HepG2 (cell line): ENCODE data around the gene C9orf50. TPM values are rescaled to one million over a fixed set of nuclear protein-coding genes. Genes with fewer than 3 reads are reported as not detected.

Experiments used
- CEBPG ChIP-seq: IDR thresholded peaks from 2 replicates; pipeline ENCODE4 v1.6.1; 2016
- KAT8 ChIP-seq: IDR thresholded peaks from 2 replicates; pipeline ENCODE4 v1.6.1; 2016; ENCODE audit warnings: missing genetic modification reagents, missing compliant biosample characterization
- NFKBIZ ChIP-seq: IDR thresholded peaks from 2 replicates; pipeline ENCODE4 v1.6.1; 2018; ENCODE audit warnings: missing genetic modification reagents, missing compliant biosample characterization
- SMYD3 ChIP-seq: sonication (generic); formaldehyde crosslinking; IDR thresholded peaks from 2 replicates; pipeline ENCODE4 v1.8.1; 2023; ENCODE audit warnings: mild to moderate bottlenecking, missing genetic modification reagents
- ZFP1 ChIP-seq: IDR thresholded peaks from 2 replicates; pipeline ENCODE4 v1.6.1; 2016
- ZFP82 ChIP-seq: sonication (generic); formaldehyde crosslinking; IDR thresholded peaks from 2 replicates; pipeline ENCODE4 v1.5.1; 2020; ENCODE audit warnings: mild to moderate bottlenecking, missing genetic modification reagents, borderline replicate concordance
- ZNF572 ChIP-seq: sonication (generic); formaldehyde crosslinking; IDR thresholded peaks from 2 replicates; pipeline ENCODE4 v1.5.1; 2020; ENCODE audit warnings: mild to moderate bottlenecking, missing genetic modification reagents
- ZNF720 ChIP-seq: sonication (generic); formaldehyde crosslinking; IDR thresholded peaks from 2 replicates; pipeline ENCODE4 v1.4.0; 2020; ENCODE audit warnings: missing genetic modification reagents
- ZSCAN30 ChIP-seq: sonication (generic); formaldehyde crosslinking; IDR thresholded peaks from 2 replicates; pipeline ENCODE4 v1.5.0; 2020; ENCODE audit warnings: mild to moderate bottlenecking, missing genetic modification reagents
- ZSCAN31 ChIP-seq: sonication (generic); formaldehyde crosslinking; IDR thresholded peaks from 2 replicates; pipeline ENCODE4 v1.5.0; 2020; ENCODE audit warnings: low read depth, mild to moderate bottlenecking, missing genetic modification reagents
- polyA plus RNA-seq, 8 experiments: library from polyadenylated mRNA; depleted of rRNA in 3 of 8; stranded (reverse) in 7 of 8; unstranded in 1 of 8; fragments of >200 nt; fragmentation: Illumina TruSeq in 4 of 8; extraction: Trizol in 4 of 8; gene quantifications; 2 replicates each; pipeline versions ENCODE4 v1.2.1 to v1.2.3, GENCODE V29; 2011 to 2016; ENCODE audit warnings: low read depth in 4 of 8, missing spikeins in 1 of 8, mixed read lengths in 1 of 8; ENCODE audit not compliant: insufficient read depth in 1 of 8
- total RNA-seq, 5 experiments: library from RNA; depleted of rRNA; stranded (reverse); fragments of >200 nt; fragmentation: Illumina TruSeq; extraction: Trizol; gene quantifications; 2 replicates each; pipeline ENCODE4 v1.2.3, GENCODE V29; 2016; ENCODE audit warnings: low read depth in 1 of 5
- TF ChIP-seq, protein P1 (sequence below): sonication (generic); formaldehyde crosslinking; IDR thresholded peaks from 2 replicates; pipeline ENCODE4 v1.5.1; 2020; ENCODE audit warnings: missing genetic modification reagents, mild to moderate bottlenecking, borderline replicate concordance
- TF ChIP-seq, protein P2 (sequence below), 2 experiments: sonication (generic) in 1 of 2; formaldehyde crosslinking in 1 of 2; IDR thresholded peaks; 2 replicates each; pipeline versions ENCODE4 v1.4.0 to v1.6.1; 2018 to 2020; ENCODE audit warnings: missing genetic modification reagents in 2 of 2, borderline replicate concordance in 1 of 2, low read depth in 1 of 2, mild to moderate bottlenecking in 1 of 2, missing biosample characterization in 1 of 2
- TF ChIP-seq, protein P3 (sequence below): IDR thresholded peaks from 2 replicates; pipeline ENCODE4 v1.6.1; 2016; ENCODE audit warnings: mild to moderate bottlenecking
- TF ChIP-seq, protein P4 (sequence below): sonication (generic); formaldehyde crosslinking; IDR thresholded peaks from 2 replicates; pipeline ENCODE4 v1.5.0; 2020; ENCODE audit warnings: mild to moderate bottlenecking, missing genetic modification reagents, borderline replicate concordance

Gene C9orf50
- total and polyA plus RNA-seq, 2 of the 13 experiments (the other 11 are each of a cell fraction or from before 2014, with no cell fraction given), result not detected

DNA sequence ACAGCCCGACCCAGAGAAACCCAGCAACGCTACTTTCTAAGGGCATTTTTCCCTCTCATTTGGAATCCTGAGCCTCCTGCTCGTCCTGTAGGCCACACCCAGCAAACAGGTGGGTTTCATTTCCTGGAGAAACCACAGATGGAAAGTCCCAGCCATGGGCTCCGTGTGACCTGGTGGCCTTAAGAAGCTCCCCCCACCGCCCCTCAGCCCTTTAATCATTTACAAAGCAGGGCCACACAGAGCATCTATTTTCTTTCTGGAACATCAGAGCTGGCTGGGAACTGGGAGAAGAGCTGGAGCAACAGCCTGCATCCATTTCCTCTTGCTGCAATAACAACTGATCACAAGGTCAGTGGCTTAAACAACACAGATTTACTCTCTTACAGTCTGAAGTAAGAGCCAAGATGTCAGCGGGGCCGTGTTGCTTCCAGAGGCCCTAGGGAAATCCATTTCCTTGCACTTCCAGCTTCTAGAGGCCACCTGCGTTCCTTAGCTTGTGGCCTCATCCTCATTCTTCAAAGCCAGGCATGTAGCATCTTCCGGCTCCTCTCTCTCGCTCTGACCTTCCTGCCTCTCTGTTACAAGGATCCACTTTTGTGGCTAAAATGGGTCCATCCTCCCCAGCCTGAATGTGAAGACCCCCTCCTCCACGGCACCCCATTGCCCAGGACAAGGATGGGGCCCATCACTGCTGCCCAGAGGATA is 40.5 kb downstream of the C9orf50 start (continued):
- TF ChIP-seq, protein P1, sequence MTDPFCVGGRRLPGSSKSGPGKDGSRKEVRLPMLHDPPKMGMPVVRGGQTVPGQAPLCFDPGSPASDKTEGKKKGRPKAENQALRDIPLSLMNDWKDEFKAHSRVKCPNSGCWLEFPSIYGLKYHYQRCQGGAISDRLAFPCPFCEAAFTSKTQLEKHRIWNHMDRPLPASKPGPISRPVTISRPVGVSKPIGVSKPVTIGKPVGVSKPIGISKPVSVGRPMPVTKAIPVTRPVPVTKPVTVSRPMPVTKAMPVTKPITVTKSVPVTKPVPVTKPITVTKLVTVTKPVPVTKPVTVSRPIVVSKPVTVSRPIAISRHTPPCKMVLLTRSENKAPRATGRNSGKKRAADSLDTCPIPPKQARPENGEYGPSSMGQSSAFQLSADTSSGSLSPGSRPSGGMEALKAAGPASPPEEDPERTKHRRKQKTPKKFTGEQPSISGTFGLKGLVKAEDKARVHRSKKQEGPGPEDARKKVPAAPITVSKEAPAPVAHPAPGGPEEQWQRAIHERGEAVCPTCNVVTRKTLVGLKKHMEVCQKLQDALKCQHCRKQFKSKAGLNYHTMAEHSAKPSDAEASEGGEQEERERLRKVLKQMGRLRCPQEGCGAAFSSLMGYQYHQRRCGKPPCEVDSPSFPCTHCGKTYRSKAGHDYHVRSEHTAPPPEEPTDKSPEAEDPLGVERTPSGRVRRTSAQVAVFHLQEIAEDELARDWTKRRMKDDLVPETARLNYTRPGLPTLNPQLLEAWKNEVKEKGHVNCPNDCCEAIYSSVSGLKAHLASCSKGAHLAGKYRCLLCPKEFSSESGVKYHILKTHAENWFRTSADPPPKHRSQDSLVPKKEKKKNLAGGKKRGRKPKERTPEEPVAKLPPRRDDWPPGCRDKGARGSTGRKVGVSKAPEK, result no peak
- TF ChIP-seq ZNF572 (CRISPR knock-in tag) (0 out of 2 replicates have a peak, but pooled peaks have one; percentile 42), ZNF720 (CRISPR knock-in tag) (0 out of 2 replicates have a peak, but pooled peaks have one; percentile 23), NFKBIZ (CRISPR knock-in tag) (peak; percentile 40; the same call in 1 of the 2 replicates), CEBPG (peak; percentile 79), ZFP82 (CRISPR knock-in tag) (no peak), SMYD3 (CRISPR knock-in tag) (0 out of 2 replicates have a peak, but pooled peaks have one; percentile 20), ZSCAN31 (CRISPR knock-in tag) (no peak), ZSCAN30 (CRISPR knock-in tag) (no peak), KAT8 (peak; percentile 33; the same call in 1 of the 2 replicates), ZFP1 (CRISPR knock-in tag) (peak; percentile 37; the same call in 1 of the 2 replicates)
- TF ChIP-seq, protein P2, sequence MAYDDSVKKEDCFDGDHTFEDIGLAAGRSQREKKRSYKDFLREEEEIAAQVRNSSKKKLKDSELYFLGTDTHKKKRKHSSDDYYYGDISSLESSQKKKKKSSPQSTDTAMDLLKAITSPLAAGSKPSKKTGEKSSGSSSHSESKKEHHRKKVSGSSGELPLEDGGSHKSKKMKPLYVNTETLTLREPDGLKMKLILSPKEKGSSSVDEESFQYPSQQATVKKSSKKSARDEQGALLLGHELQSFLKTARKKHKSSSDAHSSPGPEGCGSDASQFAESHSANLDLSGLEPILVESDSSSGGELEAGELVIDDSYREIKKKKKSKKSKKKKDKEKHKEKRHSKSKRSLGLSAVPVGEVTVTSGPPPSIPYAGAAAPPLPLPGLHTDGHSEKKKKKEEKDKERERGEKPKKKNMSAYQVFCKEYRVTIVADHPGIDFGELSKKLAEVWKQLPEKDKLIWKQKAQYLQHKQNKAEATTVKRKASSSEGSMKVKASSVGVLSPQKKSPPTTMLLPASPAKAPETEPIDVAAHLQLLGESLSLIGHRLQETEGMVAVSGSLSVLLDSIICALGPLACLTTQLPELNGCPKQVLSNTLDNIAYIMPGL (CRISPR knock-in tag; IDR thresholded peaks at IDR 0.05; ENCODE audit: borderline replicate concordance in 1 of 2, low read depth in 1 of 2), result 0 out of 4 replicates have a peak, but pooled peaks of 1 of the 2 experiments have one; percentile 12
- TF ChIP-seq, protein P3, sequence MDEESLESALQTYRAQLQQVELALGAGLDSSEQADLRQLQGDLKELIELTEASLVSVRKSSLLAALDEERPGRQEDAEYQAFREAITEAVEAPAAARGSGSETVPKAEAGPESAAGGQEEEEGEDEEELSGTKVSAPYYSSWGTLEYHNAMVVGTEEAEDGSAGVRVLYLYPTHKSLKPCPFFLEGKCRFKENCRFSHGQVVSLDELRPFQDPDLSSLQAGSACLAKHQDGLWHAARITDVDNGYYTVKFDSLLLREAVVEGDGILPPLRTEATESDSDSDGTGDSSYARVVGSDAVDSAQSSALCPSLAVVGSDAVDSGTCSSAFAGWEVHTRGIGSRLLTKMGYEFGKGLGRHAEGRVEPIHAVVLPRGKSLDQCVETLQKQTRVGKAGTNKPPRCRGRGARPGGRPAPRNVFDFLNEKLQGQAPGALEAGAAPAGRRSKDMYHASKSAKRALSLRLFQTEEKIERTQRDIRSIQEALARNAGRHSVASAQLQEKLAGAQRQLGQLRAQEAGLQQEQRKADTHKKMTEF (CRISPR knock-in tag), result peak; percentile 50; the same call in 1 of the 2 replicates
- TF ChIP-seq, protein P4, sequence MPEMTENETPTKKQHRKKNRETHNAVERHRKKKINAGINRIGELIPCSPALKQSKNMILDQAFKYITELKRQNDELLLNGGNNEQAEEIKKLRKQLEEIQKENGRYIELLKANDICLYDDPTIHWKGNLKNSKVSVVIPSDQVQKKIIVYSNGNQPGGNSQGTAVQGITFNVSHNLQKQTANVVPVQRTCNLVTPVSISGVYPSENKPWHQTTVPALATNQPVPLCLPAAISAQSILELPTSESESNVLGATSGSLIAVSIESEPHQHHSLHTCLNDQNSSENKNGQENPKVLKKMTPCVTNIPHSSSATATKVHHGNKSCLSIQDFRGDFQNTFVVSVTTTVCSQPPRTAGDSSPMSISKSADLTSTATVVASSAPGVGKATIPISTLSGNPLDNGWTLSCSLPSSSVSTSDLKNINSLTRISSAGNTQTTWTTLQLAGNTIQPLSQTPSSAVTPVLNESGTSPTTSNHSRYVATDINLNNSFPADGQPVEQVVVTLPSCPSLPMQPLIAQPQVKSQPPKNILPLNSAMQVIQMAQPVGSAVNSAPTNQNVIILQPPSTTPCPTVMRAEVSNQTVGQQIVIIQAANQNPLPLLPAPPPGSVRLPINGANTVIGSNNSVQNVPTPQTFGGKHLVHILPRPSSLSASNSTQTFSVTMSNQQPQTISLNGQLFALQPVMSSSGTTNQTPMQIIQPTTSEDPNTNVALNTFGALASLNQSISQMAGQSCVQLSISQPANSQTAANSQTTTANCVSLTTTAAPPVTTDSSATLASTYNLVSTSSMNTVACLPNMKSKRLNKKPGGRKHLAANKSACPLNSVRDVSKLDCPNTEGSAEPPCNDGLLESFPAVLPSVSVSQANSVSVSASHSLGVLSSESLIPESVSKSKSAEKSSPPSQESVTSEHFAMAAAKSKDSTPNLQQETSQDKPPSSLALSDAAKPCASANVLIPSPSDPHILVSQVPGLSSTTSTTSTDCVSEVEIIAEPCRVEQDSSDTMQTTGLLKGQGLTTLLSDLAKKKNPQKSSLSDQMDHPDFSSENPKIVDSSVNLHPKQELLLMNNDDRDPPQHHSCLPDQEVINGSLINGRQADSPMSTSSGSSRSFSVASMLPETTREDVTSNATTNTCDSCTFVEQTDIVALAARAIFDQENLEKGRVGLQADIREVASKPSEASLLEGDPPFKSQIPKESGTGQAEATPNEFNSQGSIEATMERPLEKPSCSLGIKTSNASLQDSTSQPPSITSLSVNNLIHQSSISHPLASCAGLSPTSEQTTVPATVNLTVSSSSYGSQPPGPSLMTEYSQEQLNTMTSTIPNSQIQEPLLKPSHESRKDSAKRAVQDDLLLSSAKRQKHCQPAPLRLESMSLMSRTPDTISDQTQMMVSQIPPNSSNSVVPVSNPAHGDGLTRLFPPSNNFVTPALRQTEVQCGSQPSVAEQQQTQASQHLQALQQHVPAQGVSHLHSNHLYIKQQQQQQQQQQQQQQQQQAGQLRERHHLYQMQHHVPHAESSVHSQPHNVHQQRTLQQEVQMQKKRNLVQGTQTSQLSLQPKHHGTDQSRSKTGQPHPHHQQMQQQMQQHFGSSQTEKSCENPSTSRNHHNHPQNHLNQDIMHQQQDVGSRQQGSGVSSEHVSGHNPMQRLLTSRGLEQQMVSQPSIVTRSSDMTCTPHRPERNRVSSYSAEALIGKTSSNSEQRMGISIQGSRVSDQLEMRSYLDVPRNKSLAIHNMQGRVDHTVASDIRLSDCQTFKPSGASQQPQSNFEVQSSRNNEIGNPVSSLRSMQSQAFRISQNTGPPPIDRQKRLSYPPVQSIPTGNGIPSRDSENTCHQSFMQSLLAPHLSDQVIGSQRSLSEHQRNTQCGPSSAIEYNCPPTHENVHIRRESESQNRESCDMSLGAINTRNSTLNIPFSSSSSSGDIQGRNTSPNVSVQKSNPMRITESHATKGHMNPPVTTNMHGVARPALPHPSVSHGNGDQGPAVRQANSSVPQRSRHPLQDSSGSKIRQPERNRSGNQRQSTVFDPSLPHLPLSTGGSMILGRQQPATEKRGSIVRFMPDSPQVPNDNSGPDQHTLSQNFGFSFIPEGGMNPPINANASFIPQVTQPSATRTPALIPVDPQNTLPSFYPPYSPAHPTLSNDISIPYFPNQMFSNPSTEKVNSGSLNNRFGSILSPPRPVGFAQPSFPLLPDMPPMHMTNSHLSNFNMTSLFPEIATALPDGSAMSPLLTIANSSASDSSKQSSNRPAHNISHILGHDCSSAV, result no peak
